Measurements from ENCODE around the gene DYNLRB1.

Gene DYNLRB1

DNA sequence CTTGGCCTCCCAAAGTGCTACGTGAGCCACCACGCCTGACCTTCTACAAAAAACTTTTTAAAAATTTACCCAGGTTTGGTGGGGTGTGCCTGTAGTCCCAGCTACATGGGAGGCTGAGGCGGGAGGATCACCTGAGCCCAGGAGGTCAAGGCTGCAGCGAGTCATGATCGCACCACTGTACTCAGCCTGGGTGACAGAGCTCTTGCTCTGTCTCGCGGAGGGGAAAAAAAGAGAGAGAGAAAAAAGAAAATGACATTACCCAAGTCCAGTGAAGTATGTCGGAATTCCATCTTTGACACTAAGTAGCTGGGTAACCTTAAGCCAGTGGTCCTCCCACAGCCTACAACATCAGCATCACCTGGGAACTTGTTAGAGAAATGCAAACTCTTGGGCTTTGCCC, 23.5 kb downstream of the DYNLRB1 start:
- Histone ChIP-seq H3K27ac (ENCODE audit: poor library complexity, severe bottlenecking) (no peak overlapping the region), H3K4me1 (ENCODE audit: insufficient read depth, poor library complexity, severe bottlenecking) (no peaks in the 10 kb centered on the region), H3K36me3 (ENCODE audit: low read depth) (peaks cover 68% of the 10 kb centered on the region), H3K4me3 (ENCODE audit: severe bottlenecking) (no peak overlapping the region), H3K9me3 (ENCODE audit: severe bottlenecking) (no peaks in the 10 kb centered on the region), H3K27me3 (ENCODE audit: insufficient read depth, poor library complexity, severe bottlenecking) (no peaks in the 10 kb centered on the region)
- TF ChIP-seq, protein P1, sequence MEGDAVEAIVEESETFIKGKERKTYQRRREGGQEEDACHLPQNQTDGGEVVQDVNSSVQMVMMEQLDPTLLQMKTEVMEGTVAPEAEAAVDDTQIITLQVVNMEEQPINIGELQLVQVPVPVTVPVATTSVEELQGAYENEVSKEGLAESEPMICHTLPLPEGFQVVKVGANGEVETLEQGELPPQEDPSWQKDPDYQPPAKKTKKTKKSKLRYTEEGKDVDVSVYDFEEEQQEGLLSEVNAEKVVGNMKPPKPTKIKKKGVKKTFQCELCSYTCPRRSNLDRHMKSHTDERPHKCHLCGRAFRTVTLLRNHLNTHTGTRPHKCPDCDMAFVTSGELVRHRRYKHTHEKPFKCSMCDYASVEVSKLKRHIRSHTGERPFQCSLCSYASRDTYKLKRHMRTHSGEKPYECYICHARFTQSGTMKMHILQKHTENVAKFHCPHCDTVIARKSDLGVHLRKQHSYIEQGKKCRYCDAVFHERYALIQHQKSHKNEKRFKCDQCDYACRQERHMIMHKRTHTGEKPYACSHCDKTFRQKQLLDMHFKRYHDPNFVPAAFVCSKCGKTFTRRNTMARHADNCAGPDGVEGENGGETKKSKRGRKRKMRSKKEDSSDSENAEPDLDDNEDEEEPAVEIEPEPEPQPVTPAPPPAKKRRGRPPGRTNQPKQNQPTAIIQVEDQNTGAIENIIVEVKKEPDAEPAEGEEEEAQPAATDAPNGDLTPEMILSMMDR (IDR thresholded peaks at IDR 0.05; ENCODE audit: poor library complexity, severe bottlenecking): no peak
- ATAC-seq (ENCODE audit: low read depth): no peak
- no peak for DNase-seq (ENCODE audit: low spot score)

DNA sequence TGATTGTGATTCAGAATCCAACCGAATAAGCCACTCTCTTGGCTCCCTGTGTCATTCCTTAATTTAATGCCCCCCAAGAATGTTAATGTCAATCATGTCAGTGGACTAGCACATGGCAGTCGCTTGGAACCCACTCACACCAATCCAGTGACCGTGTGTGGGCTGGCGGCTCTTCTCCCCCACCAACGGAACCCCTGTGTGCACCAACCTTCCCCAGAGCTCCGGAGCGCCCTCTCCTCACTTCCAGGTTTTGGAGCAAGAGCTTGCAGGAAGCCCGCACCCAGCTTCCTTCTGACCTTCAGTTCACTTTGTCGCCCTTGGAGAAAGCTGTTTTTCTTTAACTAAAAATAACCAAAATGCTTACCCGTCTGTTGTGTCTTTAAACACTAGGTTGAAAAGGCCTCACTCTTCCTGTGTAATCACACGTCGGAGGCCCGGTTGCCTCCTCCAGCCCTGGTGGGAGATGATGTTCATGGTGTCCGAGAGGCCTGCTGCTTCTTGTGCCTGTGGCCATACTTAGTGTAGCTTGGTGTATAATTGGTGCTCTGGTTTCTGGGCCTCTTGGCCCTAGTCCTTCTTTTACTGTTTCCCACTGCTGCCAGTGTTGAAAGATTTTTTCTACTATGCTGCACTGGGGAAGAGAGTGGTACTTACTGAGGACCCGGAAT, 24.5 kb downstream of the DYNLRB1 start:
- Histone ChIP-seq H3K36me3 (ENCODE audit: low read depth) (peaks cover 58% of the 10 kb centered on the region), H3K4me1 (ENCODE audit: insufficient read depth, poor library complexity, severe bottlenecking) (no peaks in the 10 kb centered on the region), H3K4me3 (ENCODE audit: severe bottlenecking) (no peak overlapping the region), H3K9me3 (ENCODE audit: severe bottlenecking) (no peaks in the 10 kb centered on the region), H3K27ac (ENCODE audit: poor library complexity, severe bottlenecking) (no peak overlapping the region), H3K27me3 (ENCODE audit: insufficient read depth, poor library complexity, severe bottlenecking) (no peaks in the 10 kb centered on the region)
- ATAC-seq (ENCODE audit: low read depth) (no peak), DNase-seq (ENCODE audit: low spot score) (no peak)
- TF ChIP-seq, protein P1 (IDR thresholded peaks at IDR 0.05; ENCODE audit: poor library complexity, severe bottlenecking): no peak

DNA sequence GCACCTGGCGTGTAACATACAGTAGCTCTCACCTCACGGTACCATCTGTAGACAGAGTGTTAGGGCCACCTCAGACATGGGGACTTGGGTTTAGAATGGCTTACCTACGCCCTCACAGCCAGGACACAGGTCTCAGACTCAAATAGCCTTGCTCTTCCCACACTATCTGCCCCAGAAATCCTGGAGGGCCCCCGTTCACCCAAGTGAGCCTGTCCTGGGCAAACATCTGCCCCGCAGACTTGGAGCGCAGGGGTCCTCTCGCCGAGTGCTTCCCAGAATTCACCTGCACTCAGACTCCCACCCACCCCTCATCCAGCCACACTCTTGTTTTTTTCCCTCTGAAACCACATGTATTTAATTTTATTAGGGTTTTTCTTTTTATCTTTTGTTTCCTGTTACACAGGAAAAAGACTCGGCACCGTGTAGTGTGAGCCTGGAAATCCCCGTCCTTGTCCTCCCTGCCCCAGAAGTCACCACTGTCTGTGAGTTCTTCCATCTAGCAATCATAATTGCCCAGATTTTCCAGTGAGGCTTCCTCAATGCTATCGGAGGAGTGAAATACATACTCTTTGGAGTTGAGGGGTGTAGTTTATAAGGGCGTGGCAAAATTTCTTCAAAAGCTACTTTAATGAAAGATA, 25.2 kb downstream of the DYNLRB1 start:
- no peaks in the 10 kb centered on the region for H3K9me3 ChIP-seq (ENCODE audit: severe bottlenecking)
- H3K27me3 ChIP-seq (ENCODE audit: insufficient read depth, poor library complexity, severe bottlenecking): no peaks in the 10 kb centered on the region
- ATAC-seq (ENCODE audit: low read depth) (no peak), DNase-seq (ENCODE audit: low spot score) (no peak)
- H3K36me3 ChIP-seq (ENCODE audit: low read depth): peaks cover 52% of the 10 kb centered on the region
- H3K4me3 ChIP-seq (ENCODE audit: severe bottlenecking): no peak overlapping the region
- H3K4me1 ChIP-seq (ENCODE audit: insufficient read depth, poor library complexity, severe bottlenecking): no peaks in the 10 kb centered on the region
- TF ChIP-seq, protein P1 (IDR thresholded peaks at IDR 0.05; ENCODE audit: poor library complexity, severe bottlenecking): no peak
- no peak overlapping the region for H3K27ac ChIP-seq (ENCODE audit: poor library complexity, severe bottlenecking)

DNA sequence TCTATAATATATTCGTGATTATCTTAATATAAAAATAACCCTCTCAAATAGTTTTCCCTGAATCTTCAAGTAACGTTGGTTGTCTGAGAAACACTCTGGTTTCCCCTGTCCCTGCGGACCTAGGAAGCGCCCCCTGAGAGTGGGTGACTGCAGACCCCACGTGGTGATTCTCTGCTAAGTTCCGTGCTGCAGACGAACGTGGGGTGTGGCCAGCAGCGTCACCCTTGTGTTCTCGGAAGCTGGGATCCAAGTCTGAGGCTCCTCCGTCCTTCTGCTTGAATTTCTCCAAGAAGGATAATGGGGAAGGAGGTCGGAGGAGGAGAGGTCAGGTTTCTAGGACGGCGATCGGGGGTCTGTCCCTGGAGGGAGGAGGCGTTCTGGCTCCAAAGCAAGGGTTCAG, 25.7 kb downstream of the DYNLRB1 start:
- ATAC-seq (ENCODE audit: low read depth): no peak
- H3K4me1 ChIP-seq (ENCODE audit: insufficient read depth, poor library complexity, severe bottlenecking): no peaks in the 10 kb centered on the region
- H3K36me3 ChIP-seq (ENCODE audit: low read depth): peaks cover 46% of the 10 kb centered on the region

More for the DNA sequence above, 25.7 kb downstream of the DYNLRB1 start:
- no peak for DNase-seq (ENCODE audit: low spot score)
- H3K27me3 ChIP-seq (ENCODE audit: insufficient read depth, poor library complexity, severe bottlenecking): no peaks in the 10 kb centered on the region
- H3K4me3 ChIP-seq (ENCODE audit: severe bottlenecking): no peak overlapping the region
- H3K9me3 ChIP-seq (ENCODE audit: severe bottlenecking): no peaks in the 10 kb centered on the region
- no peak overlapping the region for H3K27ac ChIP-seq (ENCODE audit: poor library complexity, severe bottlenecking)
- TF ChIP-seq, protein P1 (IDR thresholded peaks at IDR 0.05; ENCODE audit: poor library complexity, severe bottlenecking): no peak

Data from RWPE2 (cell line).